Neural crest cell (in vitro differentiated cells): ENCODE results near the gene TTC9B. TPM values are rescaled to one million over a fixed set of nuclear protein-coding genes. Genes with fewer than 3 reads are reported as not detected.

Experiments
- DNase-seq: peaks from one replicate; pipeline ENCODE4 v3.0.0; 2021; ENCODE audit warnings: low read depth, mixed read lengths, low spot score
- H3K27ac Mint-ChIP-seq: one replicate; pipeline ENCODE4 v1.8.0; 2021; ENCODE audit warnings: mild to moderate bottlenecking, mixed read lengths; ENCODE audit not compliant: unreplicated experiment
- H3K27me3 Mint-ChIP-seq: 2 replicates; pipeline ENCODE4 v1.8.0; 2021; ENCODE audit warnings: low read depth, mild to moderate bottlenecking, mixed read lengths
- H3K36me3 Mint-ChIP-seq: 2 replicates; pipeline ENCODE4 v1.8.0; 2021; ENCODE audit warnings: low read depth, mild to moderate bottlenecking, mixed read lengths
- H3K4me1 Mint-ChIP-seq: 2 replicates; pipeline ENCODE4 v1.8.0; 2021; ENCODE audit warnings: mixed read lengths
- H3K4me3 Mint-ChIP-seq: one replicate; pipeline ENCODE4 v1.8.0; 2021; ENCODE audit warnings: mild to moderate bottlenecking, mixed read lengths
- H3K9me3 Mint-ChIP-seq: 2 replicates; pipeline ENCODE4 v1.8.0; 2021; ENCODE audit warnings: mixed read lengths
- CTCF ChIP-seq: fragments of 200-600 bp; sonication (generic); conservative IDR thresholded peaks from 2 replicates; pipeline ENCODE4 v1.5.0; 2021; ENCODE audit warnings: antibody characterized with exemption, mild to moderate bottlenecking
- long read RNA-seq: library from polyadenylated mRNA; unstranded; transcript quantifications from one replicate; pipeline ENCODE4 v2.0.0, GENCODE V29; 2020
- total RNA-seq: library from RNA; stranded (reverse); gene quantifications from 2 replicates; pipeline ENCODE4 v1.2.1, GENCODE V29; 2021

TTC9B gene
- 1.7 and 2.5 TPM in 2 replicates for total RNA-seq
- long read RNA-seq: 0 reads

- no peak within 1 kb of the TSS for H3K27ac Mint-ChIP-seq
- H3K9me3 Mint-ChIP-seq: peaks cover 3% of the 10 kb centered on the region
- no peak for TF ChIP-seq CTCF
- H3K4me3 Mint-ChIP-seq: peak within 1 kb of the TSS; percentile 49
- peak; percentile 46 for DNase-seq
- H3K27me3 Mint-ChIP-seq: peaks cover 77% of the 10 kb centered on the region
- H3K36me3 Mint-ChIP-seq: peaks cover 5% of the 10 kb centered on the region
- H3K4me1 Mint-ChIP-seq: peaks cover 5% of the 10 kb centered on the region
These were observed at the start of gene TTC9B for GRCh38 chr19:40217934-40218890. Gene TTC9B, minus strand, starts transcription at chr19:40218384. Its CDS starts 3 bp downstream, at chr19:40218381.

- Mint-ChIP-seq H3K4me1 (peaks cover 3% of the 10 kb centered on the region), H3K27ac (peak overlapping the region; percentile 95), H3K27me3 (no peaks in the 10 kb centered on the region), H3K9me3 (no peaks in the 10 kb centered on the region), H3K4me3 (no peak overlapping the region), H3K36me3 (no peaks in the 10 kb centered on the region)
- TF ChIP-seq CTCF: no peak
- DNase-seq: no peak
These were observed 49.4 kb upstream of the TTC9B start for GRCh38 chr19:40267601-40267997.

- no peaks in the 10 kb centered on the region for H3K9me3 Mint-ChIP-seq
- no peaks in the 10 kb centered on the region for H3K4me1 Mint-ChIP-seq
- no peak for DNase-seq
- H3K27me3 Mint-ChIP-seq: no peaks in the 10 kb centered on the region
- TF ChIP-seq CTCF: no peak
- no peak overlapping the region for H3K4me3 Mint-ChIP-seq
- H3K36me3 Mint-ChIP-seq: no peaks in the 10 kb centered on the region
- peak overlapping the region; percentile 95 for H3K27ac Mint-ChIP-seq
These were observed 48.9 kb upstream of the TTC9B start for GRCh38 chr19:40266912-40267600.

- no peak for TF ChIP-seq CTCF
- H3K36me3 Mint-ChIP-seq: no peaks in the 10 kb centered on the region
- no peaks in the 10 kb centered on the region for H3K9me3 Mint-ChIP-seq
- no peak for DNase-seq
- peak overlapping the region; percentile 71 for H3K27ac Mint-ChIP-seq
- H3K4me1 Mint-ChIP-seq: no peaks in the 10 kb centered on the region
- H3K4me3 Mint-ChIP-seq: no peak overlapping the region
- no peaks in the 10 kb centered on the region for H3K27me3 Mint-ChIP-seq
These were observed 47.9 kb upstream of the TTC9B start for GRCh38 chr19:40266119-40266518.

GRCh38 chr19:40265763-40266099, 47.5 kb upstream of the TTC9B start:
- no peak for DNase-seq
- Mint-ChIP-seq H3K27ac (peak overlapping the region; percentile 89), H3K4me3 (no peak overlapping the region), H3K27me3 (no peaks in the 10 kb centered on the region), H3K36me3 (no peaks in the 10 kb centered on the region), H3K4me1 (no peaks in the 10 kb centered on the region), H3K9me3 (no peaks in the 10 kb centered on the region)
- no peak for TF ChIP-seq CTCF
